DMS 273 treated with DMSO at 0.1 percent for 48 hours (cell line): ENCODE results near the gene NELFA.

ENCODE experiments used
- DNase-seq: peaks from one replicate; lab custom pipeline; 2025; lab: John Stamatoyannopoulos, UW

The NELFA gene

DNA sequence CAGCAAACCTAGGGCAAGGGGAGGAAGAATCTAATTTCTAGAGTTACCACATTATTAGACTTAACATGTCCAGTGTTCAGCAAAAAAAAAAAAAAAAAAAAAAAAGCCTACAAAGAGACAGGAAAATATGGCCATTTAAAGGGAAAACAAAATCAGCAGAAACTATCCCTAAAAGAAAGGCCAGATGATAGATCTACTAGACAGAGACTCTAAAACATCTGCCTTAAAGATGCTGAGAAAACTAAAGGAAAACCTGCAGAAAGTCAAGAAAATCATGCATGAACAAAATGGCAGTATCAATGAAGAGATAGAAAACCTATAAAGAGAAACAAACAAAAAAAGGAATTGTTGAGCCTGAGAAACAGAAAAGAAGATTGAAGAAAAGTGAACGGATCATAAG, 43.8 kb downstream of the NELFA start:
- DNase-seq = no peak

DNA sequence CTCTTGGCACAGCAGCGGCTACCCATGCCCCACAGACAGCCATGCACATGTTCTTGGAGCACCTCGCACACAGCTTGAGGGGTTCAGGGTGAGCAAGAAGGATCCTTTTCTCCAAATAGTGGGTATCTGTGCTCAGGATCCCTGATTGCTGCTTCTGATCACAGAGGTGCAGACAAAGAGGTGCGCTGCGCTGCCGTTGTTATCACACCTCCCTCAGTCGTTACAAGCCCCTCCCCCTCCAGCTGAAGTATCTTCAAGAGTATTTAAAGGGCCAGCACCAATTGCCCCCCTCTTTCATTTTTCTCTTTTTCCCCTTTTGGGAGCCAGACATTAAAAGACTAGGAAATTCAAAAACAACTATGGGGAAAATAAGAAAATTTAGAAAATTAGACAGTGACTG, 44.3 kb downstream of the NELFA start:
- DNase-seq = no peak

DNA sequence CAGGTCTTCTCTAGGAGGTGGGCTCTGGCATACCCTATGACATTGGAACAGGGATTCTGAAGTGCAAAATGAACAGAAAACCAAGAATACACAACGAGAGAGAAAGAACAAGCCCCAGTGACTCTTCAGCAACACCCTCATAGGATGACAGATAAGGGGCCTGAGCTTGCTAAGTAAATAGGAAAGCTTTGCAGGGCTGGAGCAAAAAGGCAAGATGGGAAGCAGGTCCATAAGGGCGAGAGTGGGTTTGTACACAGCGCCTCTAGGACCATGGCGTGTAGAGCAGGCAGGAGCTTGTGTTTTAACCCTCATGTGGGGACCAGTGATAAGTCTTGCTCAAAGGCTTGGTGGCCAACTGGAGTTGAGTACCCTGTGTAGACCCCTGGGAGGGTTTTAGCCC, 45.8 kb downstream of the NELFA start:
- no peak for DNase-seq

DNA sequence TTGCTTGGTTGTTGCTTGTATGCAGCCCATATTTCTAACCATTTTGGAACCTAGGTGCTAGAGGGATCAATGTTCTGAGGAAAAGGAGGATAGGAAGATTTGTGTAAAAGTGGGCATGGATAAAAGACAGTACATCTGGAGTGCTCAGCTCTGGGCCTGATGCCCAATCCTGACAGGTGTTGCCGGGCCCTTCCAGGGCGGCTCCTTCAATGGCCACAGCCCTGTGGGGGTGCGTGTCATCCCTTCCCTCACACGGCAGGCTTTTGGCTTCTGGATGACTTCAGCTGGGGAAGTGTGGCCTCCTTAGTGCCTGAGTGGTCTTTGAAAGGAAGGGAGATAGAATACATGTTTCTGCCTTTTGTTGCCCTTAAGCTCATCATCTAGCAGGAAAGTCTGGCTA, 47.2 kb downstream of the NELFA start:
- no peak for DNase-seq

DNA sequence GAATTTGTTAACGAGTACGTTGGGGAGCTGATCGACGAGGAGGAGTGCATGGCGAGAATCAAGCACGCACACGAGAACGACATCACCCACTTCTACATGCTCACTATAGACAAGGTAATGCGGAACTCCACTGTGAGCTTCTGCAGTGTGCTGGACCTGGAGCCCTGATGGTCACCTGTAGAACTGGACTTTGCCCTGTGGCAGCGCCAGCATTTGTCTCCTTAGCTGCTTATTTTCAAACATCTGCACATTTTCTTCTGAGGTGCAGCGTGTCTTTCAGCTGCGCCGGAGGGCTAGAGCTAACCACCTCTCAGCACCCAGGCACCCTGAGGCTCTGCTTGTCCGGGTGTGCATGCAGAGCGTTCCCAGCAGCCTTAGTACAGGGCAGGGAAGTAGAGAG, 47.7 kb downstream of the NELFA start:
- no peak for DNase-seq

DNA sequence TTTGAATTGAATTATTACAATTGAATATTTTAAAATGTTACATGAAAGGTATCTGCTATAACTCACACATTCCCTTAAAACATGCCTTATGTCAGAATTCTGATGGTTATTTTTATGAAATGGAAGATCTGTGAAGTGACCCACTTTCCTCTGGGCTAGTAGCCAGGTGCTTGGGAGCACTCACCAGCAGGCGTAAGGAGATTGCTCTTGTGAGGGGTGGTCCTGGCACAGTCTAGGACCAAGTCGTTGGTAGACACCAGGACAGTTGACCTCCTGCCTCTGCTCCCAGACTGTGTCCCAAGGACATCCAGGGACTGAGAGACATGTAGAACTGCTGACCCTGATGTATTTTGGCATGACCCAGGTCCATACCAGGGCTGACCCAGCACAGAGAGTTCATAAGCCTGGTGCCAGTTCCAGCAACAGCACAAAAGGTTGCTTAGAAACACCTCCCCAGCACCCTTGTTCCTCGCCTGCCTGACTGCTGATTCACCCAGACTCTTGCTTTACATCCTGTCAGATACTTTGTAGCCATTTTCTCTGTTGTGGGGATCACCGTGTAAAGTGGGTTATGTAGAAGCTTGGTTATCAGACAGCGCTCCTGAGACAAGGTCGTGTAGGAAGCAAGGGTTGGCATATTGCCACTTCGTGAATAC, 48.5 kb downstream of the NELFA start:
- DNase-seq = no peak

DNA sequence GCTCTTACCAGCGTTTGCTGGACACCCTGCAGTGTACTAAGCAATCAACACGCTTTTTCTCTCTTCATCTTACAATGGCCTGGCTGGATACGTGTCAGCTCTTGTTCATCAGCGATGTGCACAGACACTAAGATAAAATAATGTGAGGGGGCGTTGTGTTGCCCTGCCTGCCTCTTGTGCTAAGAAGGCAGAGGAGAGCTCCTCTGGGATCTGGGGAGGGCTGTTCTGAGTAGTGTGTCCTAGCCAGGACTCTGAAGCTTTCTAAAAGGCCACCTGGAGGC, 49.7 kb downstream of the NELFA start:
- DNase-seq = no peak

DNA sequence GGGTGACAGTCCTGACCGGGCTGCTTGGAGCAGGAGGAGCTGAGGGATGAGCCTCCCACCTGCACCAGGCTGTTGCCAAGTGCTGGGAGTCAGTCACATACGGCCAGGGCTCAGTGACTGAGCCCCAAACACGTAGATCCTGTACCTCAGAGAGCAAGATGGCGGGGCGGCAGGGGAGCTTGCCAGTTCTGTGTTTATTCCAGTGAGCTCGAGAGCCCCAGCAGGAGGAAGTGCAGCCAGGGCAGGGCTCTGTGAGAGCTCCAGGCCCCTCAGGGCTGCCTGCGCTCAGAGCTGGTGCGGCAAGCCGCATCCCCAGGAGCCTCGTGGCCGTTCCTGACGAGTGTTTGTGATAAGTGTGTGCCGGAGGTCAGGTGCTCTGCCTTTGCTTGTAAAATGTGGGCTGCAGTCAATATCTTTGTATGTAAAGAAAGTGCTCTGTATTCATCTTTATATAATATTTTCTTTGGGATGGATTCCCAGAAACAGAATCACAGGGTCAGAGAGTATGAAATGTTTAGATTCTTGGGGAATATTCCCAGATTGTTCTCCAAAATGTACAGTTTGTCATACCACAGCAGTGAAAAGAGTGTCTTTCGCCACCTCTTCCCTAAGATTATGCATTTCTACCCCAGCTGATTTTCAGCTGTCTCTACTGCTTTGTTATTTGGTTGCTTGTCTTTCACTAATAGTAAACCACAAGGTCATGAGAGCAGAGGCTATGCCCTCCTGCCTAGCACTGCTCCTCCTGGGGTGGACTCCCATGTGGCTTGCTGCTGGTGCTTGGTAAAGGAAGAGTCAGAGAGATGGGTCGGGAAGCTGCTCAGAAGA, 50.3 kb downstream of the NELFA start:
- no peak for DNase-seq

DNA sequence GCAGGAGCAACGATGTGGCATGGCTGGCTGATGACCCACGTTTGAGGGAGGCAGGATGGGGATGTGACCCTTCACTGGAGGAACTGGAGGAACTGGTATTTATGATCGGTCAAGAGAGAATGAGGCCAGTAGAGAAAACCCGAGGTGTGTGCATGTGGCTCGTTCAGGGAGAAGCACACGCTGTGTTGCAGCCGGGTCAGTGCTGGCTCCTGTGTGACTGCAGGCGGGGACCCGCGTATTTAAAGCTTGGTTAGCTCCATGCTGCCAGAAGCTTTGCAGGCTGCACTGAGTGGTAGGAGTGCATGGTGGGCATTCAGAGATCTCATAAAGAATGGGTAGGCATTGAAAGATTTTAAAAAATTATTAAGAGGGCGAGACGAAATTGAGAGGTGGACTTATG, 52.1 kb downstream of the NELFA start:
- no peak for DNase-seq

DNA sequence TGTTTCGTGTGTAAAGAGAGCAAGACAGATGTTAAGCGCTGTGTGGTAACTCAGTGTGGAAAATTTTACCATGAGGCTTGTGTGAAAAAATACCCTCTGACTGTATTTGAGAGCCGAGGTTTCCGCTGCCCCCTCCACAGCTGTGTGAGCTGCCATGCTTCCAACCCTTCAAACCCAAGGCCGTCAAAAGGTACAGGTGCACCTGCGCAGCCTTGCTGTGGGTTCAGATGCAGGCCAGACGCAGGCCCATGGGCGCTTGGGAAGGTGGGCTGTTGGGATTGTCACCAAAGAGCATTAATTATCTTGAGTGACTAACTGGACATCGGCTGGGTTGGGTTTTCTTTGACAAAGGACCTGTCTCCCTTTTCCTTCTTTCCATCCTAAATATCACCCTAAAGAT, 55.4 kb downstream of the NELFA start:
- no peak for DNase-seq

DNA sequence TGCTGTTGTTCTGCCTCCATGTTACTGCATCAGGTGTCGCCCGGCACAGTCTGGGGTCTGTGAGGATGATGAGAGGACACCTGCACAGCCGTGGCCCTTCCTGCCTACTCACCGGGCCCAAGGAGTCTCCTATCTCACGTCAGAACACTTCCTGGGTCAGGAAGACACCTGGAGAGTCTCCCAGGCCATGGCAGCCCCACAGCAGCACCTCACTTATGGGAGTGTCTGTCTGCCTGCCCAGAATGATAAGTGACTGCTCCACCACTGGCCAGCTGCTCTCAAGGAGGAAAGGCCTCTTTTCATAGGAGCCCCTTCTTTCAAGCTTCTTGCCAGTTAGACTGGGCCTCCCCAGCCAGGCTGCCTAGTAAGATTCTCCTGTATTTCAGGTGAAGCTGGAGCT, 56.1 kb downstream of the NELFA start:
- no peak for DNase-seq

DNA sequence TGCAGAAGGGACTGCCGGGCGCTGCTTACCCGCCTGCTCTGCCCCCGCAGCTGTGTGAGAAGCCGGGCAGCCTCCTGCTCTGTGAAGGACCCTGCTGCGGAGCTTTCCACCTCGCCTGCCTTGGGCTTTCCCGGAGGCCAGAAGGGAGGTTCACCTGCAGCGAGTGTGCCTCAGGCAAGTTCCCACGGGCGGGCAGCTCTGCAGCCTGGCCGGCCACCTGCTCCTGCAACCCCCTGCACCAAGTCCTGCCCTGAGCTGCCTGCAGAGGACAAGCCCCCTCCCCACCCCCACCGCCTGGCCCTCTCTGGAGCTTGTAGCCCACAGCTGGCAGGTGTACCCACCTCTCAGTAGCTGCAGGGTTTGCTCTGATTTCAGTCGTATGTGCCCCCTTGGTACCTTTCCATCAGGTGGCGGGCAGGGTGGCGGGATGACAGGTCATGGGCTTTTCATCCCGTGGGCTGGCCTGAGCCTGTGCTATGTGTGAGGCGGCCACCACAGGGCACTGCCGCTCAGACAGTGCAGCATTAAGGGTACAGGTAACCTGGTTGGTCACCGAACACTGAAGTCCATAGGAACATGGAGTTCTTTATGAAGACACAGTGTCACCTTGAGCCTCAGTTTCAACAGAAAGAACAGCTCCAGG, 56.6 kb downstream of the NELFA start:
- no peak for DNase-seq

DNA sequence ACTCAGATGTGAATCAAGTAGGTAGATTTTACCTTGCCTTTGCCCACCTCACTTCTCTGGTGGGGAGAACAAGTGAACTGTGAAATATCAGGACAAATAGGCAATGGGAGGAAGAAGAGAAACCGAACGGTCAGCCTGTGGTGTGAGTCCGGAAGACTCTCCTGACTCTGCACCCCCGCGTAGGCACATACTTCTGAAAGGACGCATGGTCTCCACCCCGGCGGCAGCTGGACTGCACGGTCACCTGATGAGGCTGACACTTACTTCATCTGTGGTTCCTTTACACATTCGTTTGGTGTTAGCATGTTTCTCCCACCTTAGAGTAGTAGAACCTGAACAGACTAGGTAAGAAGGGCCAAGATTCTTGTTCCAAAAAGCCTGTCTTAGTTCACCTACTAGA, 58.4 kb downstream of the NELFA start:
- no peak for DNase-seq

DNA sequence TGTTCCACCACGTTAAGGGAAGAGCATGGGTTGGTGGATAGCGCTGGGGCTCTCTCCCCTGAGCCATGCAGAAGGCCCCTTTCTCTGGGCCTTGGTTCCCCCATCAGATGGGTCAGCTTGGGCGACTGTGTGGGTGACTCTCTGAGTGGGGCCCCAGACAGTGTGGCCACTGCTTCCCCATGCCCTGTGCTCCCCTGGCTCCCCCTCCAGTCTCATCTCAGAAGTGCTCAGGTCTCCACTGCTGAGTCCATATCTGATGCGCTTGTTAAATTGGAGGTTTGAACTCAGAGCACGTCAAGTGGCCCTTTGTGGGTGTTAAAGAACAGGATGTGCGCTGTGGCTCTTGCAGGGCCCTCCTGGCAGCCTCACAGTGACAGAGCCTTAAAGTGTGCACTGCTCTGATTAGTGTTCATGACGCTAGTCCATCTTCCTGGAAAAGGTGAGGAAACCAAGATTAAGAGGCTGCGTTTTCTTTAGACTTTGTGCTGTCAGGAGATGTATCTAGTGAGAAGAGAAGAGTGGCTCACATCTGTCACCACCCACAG, 59.8 kb downstream of the NELFA start:
- DNase-seq = no peak

DNA sequence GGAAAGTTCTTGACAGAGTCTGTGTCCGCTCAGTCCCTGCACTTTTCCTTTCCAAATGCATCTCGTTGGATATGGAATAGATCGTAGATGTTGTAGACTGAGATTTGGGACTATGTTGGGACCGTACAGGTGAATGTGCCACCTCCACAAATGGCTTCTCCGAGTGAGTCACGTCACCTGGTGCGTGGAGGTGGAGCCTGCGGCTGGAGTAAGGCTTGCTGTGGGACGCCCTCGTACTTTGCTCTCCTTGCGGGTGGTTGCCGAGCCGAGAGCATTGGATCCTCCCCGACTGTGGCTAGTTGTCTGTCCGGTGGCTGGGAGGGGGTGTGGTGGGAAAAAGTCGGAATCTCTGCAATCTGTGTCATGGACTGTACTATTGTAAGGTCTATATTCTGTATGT, 60.5 kb downstream of the NELFA start:
- no peak for DNase-seq

DNA sequence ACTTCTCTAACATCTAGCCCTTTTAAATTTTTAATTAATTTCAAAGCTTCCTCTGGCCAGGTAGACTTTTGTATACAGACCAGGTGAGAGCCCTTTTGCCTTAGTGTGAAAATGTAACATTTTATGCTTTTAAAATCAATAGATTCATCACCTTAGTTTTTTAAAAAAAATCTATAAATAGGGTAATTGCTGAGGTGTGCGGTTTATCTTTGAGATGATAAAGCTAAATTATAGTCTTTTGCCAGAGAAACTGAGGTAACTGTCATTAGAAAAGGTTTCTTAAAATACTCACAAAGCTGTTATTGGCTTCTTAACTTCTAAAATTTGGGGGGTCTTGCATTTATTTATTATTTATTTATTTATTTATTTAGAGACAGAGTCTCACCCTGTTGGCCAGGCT, 62.9 kb downstream of the NELFA start:
- DNase-seq = no peak

DNA sequence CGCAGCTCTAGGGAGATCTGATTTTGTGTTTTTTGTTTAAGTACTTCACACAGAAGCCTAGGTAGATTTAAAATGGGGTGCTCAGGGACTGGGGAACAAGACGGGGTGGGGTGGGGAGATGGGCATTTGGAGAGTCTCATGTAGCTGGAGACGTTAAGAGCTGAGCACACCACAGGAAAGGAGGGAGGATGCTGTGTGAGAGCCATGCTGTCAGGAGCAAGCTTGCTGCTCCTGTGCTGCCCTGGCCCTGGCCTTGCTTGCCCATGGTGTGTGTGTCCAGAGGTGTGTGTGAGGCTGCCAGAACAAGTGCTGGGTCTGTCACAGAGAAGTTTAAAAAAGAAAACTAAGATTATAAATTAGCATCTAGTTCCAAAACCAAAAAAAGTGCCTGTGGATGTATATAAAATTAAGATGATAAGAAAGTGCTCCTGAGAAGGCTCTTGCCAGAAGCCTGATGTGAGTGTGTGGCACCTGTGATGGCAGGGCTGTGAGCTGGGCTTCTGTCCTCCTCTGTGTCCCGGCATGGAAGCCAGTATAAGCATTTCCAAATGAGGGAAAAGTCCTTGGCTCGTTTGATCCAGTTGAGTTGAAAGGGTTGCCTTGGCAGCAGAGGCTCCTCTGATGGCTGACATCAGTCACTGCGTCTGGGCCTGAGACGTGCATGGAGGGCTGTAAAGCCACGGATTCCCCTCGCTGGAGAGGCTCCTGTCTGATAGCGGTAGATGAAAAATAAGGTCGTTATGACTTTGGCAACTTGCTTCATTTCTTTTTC, 63.5 kb downstream of the NELFA start:
- no peak for DNase-seq

DNA sequence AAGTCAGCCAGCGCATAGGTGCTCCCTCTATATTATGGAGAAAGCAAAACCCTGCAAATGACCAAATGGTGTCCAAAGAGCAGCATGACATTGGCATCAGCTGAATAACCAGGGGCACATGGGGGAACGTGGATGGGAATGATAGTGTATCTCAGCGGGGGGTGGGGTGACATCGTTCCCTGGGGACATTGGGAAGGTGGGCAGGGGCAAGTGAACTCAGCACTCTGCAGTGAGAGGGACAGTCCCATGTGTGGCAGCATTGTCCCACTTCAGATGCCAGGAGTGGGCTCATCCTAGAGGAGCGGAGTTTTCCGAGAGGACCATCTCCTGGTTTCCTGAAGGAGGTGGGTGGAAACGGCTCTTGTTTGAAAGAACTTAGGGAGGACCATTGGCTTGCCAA, 64.8 kb downstream of the NELFA start:
- no peak for DNase-seq

DNA sequence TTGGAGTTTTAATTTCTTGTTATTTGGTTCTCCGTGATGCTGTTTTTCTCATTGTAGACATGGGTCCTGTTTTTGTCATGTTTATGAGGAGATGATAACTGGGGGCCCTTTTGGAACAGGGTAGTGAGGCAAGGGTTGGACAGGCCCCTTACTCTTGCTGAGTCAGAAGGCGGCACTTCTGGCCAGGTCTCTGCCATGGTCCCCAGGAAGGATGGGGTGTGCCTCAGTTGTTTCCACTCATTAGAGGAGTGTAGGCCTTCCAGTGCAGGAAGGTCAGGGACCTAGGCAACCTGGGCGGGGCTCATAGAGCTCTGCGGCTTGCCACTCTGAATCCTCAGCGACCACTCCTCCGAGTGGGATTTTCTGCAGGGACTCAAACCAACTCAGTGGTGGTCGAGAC, 68.2 kb downstream of the NELFA start:
- DNase-seq = no peak

DNA sequence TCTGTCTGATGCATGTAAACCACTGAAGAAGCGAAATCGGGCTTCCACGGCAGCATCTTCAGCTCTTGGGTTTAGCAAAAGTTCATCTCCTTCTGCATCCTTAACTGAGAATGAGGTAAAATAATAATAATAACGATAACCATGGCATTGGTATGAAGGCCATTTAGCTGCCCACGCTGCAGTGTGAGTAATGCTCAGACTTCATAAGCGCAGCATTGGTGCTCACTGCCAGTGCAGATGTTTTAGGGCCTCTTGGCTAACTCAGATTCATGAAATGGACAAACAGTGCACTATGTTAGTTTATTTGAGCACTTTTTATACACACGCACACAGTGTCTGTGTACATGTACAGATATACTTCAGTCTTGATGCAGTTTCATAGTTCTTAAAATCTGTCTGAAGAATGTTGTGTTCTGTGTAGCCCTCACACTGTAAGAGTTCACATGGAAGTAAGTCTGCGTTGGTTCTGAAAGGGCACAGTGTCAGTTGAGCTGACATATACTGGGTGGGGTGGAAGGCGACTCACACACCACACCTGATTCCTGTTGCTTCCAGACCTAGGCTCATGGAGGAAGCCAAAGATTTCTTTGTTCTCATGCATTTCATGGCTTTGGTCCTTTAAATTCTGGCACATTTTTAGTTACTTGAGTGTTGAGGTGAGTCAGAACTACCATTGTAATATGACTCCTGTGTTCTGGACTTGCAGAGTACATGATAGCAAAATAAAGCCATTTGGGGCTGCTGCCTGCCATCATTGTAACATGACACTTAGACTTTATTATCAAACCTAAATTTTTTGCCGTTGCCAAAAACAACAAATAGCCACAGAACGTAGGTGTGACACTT, 68.9 kb downstream of the NELFA start:
- no peak for DNase-seq

DNA sequence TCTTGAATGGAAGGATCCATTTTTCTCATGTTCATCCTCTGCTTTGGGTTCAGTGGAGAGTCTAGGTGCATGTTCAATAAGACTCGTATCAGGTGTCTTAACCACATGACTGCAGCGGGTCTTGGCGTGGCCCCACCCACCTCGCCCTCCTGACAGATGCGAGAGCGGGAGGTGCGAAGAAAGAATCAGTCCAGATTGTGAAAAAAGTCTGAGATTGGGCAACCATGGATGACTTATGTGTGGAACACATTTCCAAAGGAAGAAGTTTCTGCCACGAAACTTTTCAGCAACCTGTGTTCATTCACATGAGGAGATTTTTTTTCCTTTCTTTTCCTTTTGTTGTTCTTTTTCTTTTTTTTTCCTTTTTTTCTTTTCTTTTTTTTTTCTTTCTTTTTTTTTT, 70.7 kb downstream of the NELFA start:
- no peak for DNase-seq

DNA sequence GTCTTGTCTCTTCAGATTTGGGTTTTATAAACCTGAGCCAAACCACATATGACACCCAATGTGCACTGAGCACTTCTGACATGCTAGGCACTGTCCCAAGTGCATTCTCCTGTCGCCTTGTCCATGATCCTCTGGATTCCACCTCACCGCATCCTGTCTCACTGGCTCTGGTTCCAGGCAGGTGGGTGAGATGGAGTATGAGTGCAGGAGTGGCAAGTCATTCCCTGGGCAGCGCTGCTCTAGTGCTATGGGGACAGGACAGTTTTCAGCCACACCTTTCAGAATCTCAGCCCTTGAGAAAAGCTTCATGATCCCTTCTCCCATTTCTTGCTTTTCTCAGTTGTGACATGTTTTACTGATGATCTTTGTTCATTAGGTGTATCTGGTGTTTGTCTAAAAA, 71.2 kb downstream of the NELFA start:
- DNase-seq = no peak
